Stimulated activated CD4-positive, alpha-beta T cell treated with anti-CD3 and anti-CD28 coated beads, TNF-alpha, amount 100 ng/mL, for 48 hours (primary cell): ENCODE results near the gene CDH8.
"Not testable (repeated sequence)": the region's sequence is repeated elsewhere in the genome, so short reads cannot be mapped to it uniquely, and the experiment has no call there.

Experiments
- DNase-seq, 3 donors: peaks; one replicate each; pipeline ENCODE4 v3.0.0-alpha.2; 2020; ENCODE audit warnings: low read depth in 3 of 3

Gene CDH8

GRCh38 chr16:61791464-61791863 lies 244.8 kb downstream of the CDH8 start:
- DNase-seq, result no peak

DNA sequence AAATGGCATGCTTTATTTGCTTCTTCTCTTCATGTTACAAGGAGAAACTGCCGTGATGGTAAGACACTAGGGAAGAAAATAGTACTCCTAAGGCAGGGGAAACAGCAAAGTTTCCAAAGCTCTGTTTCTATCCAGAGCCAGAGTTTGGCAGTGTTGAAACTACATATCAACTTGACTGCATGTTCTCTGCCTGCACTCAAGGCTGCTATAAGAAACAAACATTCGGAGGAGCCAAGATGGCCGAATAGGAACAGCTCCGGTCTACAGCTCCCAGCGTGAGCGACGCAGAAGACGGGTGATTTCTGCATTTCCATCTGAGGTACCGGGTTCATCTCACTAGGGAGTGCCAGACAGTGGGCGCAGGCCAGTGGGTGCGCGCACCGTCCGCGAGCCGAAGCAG lies 254.4 kb downstream of the CDH8 start:
- not testable (repeated sequence) for DNase-seq

GRCh38 chr16:61780161-61780560 lies 256.1 kb downstream of the CDH8 start:
- no peak for DNase-seq

DNA sequence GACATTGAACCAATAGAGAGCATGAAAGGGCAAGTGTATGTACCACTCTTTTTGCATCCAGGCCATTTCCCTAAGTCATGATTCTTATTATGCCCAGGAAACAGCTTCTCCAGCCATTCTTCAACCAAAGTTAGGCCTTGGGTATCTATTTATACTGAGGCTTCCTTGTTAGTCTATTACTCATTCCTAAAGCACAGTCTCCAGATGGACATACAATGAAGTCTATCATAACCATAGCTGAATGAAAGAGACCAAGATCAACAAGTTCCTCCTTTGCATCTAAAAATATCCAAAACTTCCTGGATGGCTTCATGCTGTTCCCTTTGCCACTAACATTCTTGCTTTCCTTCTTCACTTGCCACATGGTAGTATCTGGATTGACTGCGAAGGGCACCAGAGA lies 265.9 kb downstream of the CDH8 start:
- no peak for DNase-seq

DNA sequence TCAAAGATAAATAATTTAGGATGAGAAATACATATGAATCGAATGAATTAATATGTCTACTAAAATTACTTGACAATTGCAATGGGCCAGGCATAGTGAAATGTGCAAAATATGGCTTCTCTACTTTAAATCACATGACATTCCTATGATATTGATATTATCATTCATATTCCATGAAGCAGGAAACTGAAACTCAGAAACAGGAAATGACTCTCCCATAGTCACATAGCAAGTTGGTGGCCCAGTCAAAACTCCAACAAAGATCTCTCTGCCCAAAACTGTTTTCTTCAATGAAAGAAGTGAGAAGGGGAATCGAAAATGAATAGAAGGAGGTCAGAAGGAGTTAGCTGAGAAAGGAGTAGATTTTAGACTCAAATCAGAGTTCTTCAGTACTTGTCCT lies 272.2 kb downstream of the CDH8 start:
- DNase-seq, result no peak

DNA sequence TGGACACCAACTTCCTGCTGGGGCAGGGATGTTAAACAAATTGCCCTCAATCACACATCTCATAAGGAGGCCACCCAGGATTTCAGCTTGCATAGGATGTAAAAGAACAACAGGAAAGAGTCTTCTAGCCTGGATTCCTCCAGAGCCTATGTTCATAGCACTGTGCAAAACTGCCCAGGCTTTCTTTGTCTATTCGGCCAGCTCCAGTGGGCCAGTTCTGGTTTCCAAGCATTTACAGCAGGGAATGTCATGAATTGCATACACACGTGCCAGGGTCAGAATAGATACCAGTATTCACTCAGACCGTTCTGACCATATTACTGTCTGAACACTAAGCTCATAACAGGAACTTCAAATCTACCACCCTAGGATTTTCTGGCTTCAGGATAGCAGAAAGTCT lies 273.2 kb downstream of the CDH8 start:
- DNase-seq, result no peak

GRCh38 chr16:61730997-61731396 lies 305.2 kb downstream of the CDH8 start:
- no peak for DNase-seq

DNA sequence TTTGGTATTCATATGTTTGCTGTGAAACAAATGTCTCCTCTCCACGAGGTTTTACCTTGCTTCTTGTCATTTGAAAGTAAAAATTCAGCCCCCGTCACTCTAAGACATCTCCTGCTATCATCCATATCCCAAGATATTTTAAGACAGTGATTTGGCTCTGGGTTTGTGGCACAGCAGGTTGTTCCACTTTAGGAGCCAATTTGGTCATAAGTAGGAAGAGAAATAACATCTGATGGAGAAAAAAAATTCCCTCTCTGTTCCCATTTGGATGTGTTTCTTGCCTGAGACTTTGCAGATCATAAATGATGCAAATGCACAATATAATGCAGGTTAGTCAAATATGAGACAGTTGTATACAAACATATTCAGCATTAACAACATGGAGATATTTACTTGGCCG lies 309.5 kb downstream of the CDH8 start:
- DNase-seq, result no peak

DNA sequence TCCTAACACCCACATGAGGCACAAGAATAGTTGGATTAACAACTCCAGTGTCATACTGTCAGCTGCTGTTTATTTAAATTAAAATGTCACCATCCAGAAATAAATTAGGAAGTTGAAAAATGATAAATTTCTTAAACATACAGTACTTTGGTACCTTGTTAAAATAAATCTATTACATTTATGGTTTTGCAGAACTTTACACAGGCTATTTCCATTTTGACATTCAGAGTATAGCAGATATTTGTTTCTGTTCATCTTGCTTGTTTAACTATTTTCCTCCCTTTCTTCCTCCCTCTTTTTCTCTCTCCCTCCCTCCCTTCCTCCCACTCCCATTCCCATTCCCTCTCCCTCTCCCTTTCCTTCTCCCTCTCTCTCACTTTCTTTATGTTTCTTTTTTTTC lies 310.1 kb downstream of the CDH8 start:
- no peak for DNase-seq

- DNase-seq, result no peak
Measured at GRCh38 chr16:61721544-61721943, 314.7 kb downstream of the CDH8 start.

DNA sequence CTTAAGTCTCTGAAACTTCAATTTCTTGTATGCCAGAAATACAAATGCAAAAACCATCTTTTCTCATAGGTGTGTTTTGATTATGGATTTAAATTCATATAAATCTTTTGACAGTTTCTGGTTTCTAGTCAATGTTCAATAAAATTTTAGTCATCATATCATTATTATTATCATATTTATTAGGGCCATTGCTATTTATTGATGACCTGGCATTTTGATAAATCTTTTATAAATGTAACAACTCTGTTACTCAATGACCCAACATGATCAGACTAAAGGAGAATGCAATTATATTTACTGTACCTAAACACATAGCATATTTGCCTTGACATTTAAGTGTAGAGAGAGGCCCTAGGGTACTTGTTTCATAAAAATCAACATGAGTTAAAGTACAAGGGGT lies 320.8 kb downstream of the CDH8 start:
- DNase-seq, result no peak

- DNase-seq, result no peak
Measured at GRCh38 chr16:61713787-61714186, 322.5 kb downstream of the CDH8 start.

DNA sequence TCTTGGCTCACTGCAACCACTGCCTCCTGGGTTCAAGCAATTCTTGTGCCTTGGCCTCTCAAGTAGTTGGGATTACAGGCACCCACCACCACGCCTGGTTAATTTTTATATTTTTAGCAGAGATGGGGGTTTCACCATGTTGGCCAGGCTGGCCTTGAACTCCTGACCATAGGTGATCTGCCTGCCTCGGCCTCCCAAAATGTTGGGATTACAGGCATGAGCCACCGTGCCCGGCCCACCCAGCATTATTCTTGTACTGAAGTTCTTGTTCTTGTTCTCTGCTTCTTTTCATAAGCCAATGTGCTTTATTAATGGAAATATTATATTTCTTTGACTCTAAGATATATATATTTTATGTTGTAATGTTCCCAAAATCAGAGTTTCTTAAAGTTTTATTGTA lies 336.6 kb downstream of the CDH8 start:
- DNase-seq, result not testable (repeated sequence)

GRCh38 chr16:61684541-61684940 lies 351.7 kb downstream of the CDH8 start:
- DNase-seq, result no peak

DNA sequence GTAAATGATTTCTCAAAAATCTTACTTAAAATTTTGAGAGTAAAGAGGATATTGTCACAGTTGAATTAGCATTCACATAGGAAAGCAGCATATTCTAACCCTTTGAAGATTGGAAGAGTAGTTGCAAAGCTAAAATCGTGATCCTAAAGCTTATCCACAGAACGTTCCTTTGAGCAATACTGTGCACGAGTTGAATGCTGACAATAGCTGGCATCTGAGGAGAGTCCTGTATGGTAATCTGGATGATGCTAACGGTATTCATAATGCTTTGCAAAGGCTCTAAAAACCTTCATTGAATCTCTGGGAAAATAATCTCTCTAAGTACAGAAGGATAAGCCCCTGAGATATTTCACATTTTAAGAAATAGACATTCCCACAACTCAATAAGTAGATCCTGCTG lies 354.6 kb downstream of the CDH8 start:
- DNase-seq, result no peak

DNA sequence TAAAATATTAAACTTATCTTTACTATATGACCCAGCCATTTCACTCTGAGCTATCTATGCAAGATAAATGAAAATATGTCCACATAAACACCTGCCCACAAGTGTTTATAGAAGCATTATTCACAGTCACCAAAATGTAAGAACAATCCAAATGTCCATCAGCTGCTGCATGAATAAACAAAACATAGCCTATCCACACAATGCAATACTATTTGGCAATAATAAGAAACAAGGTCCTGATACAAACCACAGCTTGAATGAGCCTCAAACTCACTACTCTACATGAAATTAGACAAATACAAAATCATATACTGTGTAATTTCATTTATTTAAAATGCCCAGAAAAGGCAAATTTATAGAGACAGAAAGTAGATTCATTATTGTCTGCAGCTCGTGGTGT lies 355.1 kb downstream of the CDH8 start:
- no peak for DNase-seq

GRCh38 chr16:61678182-61678581 lies 358.1 kb downstream of the CDH8 start:
- no peak for DNase-seq

DNA sequence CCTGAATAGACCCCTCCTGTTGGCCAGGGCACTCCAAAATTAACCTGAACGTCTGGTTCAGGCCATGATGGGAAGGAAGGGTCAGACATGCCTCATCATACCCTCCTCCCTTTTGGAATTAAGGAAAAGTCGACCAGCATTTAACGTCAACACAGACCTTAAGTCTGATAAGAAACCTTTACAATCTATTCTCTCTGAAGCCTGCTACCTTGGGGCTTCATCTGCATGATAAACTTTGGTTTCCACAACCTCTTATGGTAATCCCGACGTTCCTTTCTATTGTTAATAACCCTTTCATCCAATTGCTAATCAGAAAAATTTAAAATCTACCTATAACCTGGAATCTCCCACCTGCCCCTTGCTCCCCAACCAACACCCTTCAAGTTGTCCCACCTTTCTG lies 358.5 kb downstream of the CDH8 start:
- DNase-seq, result no peak

DNA sequence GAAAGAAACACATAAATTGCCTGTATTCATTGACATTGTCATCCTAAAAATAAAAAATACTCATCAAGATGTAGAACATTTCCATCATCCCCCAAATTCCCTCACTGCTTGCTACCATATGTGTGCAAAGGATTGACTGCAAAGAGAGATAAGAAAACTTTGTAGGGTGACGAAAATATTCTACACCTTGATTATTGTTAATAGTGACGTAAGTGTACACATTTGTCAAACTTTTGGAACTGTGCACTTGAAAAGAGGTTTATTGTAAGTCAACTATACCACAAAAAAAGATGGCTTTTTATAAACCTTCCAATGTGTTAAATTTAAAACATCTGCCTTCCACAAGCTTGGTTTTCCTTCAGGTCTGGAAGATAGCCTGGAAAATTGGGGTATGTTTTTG lies 359.5 kb downstream of the CDH8 start:
- no peak for DNase-seq

- DNase-seq, result no peak
Measured at GRCh38 chr16:61671161-61671560, 365.1 kb downstream of the CDH8 start.

DNA sequence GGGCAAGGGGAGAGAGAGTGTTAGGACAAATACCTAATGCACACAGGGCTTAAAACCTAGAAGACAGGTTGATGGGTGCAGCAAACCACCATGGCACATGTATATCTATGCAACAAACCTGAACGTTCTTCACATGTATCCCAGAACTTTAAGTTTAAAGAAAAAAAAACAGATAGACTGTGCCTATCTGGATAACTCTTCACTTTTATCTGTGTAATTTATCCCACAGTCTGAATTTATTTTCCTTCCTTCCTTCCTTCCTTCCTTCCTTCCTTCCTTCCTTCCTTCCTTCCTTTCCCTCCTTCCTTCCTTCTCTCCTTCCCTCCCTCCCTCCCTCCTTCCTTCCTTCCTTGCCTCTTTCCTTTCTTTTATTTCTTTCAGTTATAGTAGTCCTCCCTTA lies 370.7 kb downstream of the CDH8 start:
- no peak for DNase-seq

GRCh38 chr16:61659936-61660335 lies 376.3 kb downstream of the CDH8 start:
- DNase-seq, result no peak

DNA sequence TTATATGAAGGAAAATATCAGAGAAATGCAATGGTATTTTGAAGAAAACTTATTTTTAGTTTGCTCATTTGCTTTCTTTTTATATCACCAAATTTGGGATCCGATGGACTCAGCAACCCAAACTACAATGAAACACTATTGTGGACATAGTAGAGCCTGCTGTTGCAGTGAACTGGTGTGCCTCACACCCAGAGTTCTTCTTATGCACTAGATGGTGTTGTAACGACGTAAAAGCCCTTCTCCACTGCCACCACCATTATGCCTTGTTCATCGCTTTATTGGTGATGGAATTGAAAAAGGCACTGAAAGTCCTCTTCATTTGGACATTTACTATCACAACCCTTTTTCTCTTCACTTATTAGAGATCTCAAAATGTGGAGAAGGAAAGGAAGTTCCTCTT lies 381.3 kb downstream of the CDH8 start:
- DNase-seq, result no peak

DNA sequence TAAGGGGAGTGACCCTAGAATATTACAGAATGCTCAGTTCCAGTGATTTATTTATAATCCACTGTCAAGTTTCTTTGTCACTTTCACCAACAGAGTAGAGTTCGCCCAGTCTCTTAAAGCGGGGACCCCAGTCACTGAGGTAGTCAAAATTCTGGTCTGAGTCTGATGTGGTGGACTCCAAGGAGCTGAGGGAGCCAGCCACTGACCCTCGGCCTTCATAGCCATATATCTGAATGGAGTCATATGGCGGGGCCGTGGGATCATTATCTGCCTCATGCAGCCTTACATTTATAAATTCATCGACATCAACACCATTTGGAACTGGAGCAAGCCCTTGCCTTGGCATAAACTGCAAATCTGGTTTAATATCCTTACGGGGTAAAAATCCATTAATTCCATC lies 382.7 kb downstream of the CDH8 start:
- no peak for DNase-seq

DNA sequence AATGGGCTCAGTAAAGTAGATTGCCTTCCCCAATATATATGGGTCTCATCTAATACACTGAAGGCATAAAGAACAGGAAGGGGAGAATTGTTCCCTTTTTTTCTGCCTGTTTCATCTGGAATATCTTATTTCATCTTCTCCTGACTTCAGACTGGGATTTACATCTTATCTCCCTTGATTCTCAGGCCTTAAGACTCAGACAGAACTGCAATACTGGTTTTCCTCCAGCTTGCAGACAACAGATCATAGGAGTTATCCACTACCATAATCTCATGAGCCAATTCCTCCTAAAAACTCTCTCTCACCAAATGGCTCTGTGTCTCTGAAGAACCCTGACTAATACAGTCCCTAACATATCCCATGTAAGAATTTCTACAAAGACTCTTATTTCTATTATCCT lies 390.7 kb downstream of the CDH8 start:
- DNase-seq, result no peak
